Breast epithelium (tissue), 3 donors: ENCODE results near the gene NAGA.

Experiments
- POLR2A ChIP-seq: fragments of 450-650 bp; IDR thresholded peaks from one replicate; pipeline ENCODE4 v1.6.1; 2016; ENCODE audit warnings: antibody characterized with exemption, mild to moderate bottlenecking, moderate library complexity
- TF ChIP-seq, protein P1 (sequence below), 3 donors: fragments of 450-650 bp; IDR thresholded peaks; one replicate each; pipeline ENCODE4 v1.5.1; 2016 to 2017; ENCODE audit warnings: antibody characterized with exemption in 3 of 3, mild to moderate bottlenecking in 3 of 3, moderate library complexity in 3 of 3

DNA sequence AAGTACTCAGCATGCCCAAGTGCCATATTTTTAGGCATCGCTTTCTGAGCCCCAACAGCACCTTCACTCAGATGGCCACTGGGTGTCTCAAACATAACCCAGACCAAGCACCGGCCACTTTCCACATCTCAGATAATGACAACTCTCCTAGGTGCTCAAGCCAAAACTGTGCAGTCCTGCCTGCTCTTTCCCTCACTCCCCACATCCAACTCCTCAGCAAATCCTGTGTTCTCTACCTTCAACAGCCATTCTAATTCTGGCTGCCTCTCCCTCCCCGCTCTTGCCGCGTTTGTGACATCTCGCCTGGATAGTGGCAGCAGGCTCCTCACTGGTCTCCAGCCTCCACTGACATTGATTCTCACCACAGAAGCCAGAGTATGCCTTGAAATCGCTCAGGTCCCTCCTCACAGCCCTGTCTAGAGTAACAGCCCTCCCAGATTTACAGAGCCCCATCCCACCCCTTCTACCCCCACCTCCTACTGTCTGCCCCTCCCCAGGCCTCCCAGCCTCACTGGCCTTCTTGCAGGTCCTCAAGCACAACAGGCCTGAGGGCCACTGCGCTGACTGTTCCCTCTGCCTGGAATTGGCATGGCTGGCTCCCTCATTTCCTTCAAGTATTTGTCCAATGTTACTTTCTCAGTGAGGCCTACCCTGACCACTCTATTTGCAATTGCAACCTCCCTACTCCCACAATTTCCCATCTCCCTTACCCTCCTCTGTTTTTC, 2.2 kb upstream of the NAGA start:
- TF ChIP-seq, protein P1, sequence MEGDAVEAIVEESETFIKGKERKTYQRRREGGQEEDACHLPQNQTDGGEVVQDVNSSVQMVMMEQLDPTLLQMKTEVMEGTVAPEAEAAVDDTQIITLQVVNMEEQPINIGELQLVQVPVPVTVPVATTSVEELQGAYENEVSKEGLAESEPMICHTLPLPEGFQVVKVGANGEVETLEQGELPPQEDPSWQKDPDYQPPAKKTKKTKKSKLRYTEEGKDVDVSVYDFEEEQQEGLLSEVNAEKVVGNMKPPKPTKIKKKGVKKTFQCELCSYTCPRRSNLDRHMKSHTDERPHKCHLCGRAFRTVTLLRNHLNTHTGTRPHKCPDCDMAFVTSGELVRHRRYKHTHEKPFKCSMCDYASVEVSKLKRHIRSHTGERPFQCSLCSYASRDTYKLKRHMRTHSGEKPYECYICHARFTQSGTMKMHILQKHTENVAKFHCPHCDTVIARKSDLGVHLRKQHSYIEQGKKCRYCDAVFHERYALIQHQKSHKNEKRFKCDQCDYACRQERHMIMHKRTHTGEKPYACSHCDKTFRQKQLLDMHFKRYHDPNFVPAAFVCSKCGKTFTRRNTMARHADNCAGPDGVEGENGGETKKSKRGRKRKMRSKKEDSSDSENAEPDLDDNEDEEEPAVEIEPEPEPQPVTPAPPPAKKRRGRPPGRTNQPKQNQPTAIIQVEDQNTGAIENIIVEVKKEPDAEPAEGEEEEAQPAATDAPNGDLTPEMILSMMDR (IDR thresholded peaks at IDR 0.05): no peak
- no peak for TF ChIP-seq POLR2A
